NCI-H146 (cell line): ENCODE results near the gene ERN1.

Source experiments
- DNase-seq: peaks from one replicate; lab custom pipeline; 2025; lab: John Stamatoyannopoulos, UW

Gene ERN1

GRCh38 chr17:64109400-64109799 is 20.5 kb downstream of the ERN1 start:
- no peak for DNase-seq

- peak; percentile 12 for DNase-seq
Measured at GRCh38 chr17:64107500-64108236, 22.3 kb downstream of the ERN1 start.

- no peak for DNase-seq
Measured at GRCh38 chr17:64106918-64107317, 23.0 kb downstream of the ERN1 start.

- no peak for DNase-seq
Measured at GRCh38 chr17:64103391-64104364, 26.3 kb downstream of the ERN1 start.

- no peak for DNase-seq
Measured at GRCh38 chr17:64102627-64103390, 27.1 kb downstream of the ERN1 start.

- no peak for DNase-seq
Measured at GRCh38 chr17:64099543-64099942, 30.4 kb downstream of the ERN1 start.

GRCh38 chr17:64097196-64097936 is 32.6 kb downstream of the ERN1 start:
- DNase-seq, result no peak

GRCh38 chr17:64096037-64096436 is 33.9 kb downstream of the ERN1 start:
- DNase-seq, result no peak

GRCh38 chr17:64095144-64095882 is 34.6 kb downstream of the ERN1 start:
- DNase-seq, result peak; percentile 91

- DNase-seq, result no peak
Measured at GRCh38 chr17:64094412-64094811, 35.5 kb downstream of the ERN1 start.

- no peak for DNase-seq
Measured at GRCh38 chr17:64092952-64093451, 36.9 kb downstream of the ERN1 start.

- no peak for DNase-seq
Measured at GRCh38 chr17:64092113-64092512, 37.8 kb downstream of the ERN1 start.

- DNase-seq, result no peak
Measured at GRCh38 chr17:64091571-64091970, 38.4 kb downstream of the ERN1 start.

GRCh38 chr17:64091116-64091515 is 38.8 kb downstream of the ERN1 start:
- DNase-seq, result no peak

GRCh38 chr17:64090144-64090543 is 39.8 kb downstream of the ERN1 start:
- no peak for DNase-seq

- DNase-seq, result no peak
Measured at GRCh38 chr17:64087252-64088005, 42.5 kb downstream of the ERN1 start.

- DNase-seq, result no peak
Measured at GRCh38 chr17:64085650-64086005, 44.3 kb downstream of the ERN1 start.

- peak; percentile 23 for DNase-seq
Measured at GRCh38 chr17:64084940-64085649, 44.8 kb downstream of the ERN1 start.
